MCF 10A (cell line): ENCODE results near the gene CAP1. TPM values are rescaled to one million over a fixed set of nuclear protein-coding genes. Genes with fewer than 3 reads are reported as not detected.

ENCODE experiments used
- BruUV-seq: library from RNA; stranded (reverse); fragments of 400-500 nt; replicated peaks from 2 replicates; lab custom pipeline; 2021; lab: Mats Ljungman, UMichigan
- CTCF ChIA-PET: fragments of 300-600 bp; sonication (Branson Sonifier 250); formaldehyde crosslinking; extraction: SDS; loops from one replicate; lab custom pipeline; 2021; ENCODE audit warnings: antibody characterized with exemption, inconsistent platforms; lab: Yijun Ruan, JAX
- POLR2A ChIA-PET: fragments of 300-600, 350-650 bp; sonication (Branson Sonifier 250); formaldehyde crosslinking; extraction: SDS; loops from one replicate; lab custom pipeline; 2020; ENCODE audit warnings: antibody characterized with exemption, inconsistent platforms; lab: Yijun Ruan, JAX
- DNase-seq: peaks from one replicate; pipeline ENCODE4 v3.0.0-alpha.2; 2018; ENCODE audit not compliant: unreplicated experiment
- H3K27ac Mint-ChIP-seq: one replicate; pipeline ENCODE4 v1.8.0; 2022; ENCODE audit warnings: mild to moderate bottlenecking, low read depth, mixed read lengths; ENCODE audit not compliant: unreplicated experiment
- H3K27me3 Mint-ChIP-seq: one replicate; pipeline ENCODE4 v1.8.0; 2022; ENCODE audit warnings: mixed read lengths; ENCODE audit not compliant: insufficient read depth, unreplicated experiment
- H3K36me3 Mint-ChIP-seq: one replicate; pipeline ENCODE4 v1.8.0; 2022; ENCODE audit warnings: mild to moderate bottlenecking, moderate library complexity, mixed read lengths; ENCODE audit not compliant: insufficient read depth, unreplicated experiment
- H3K4me1 Mint-ChIP-seq: one replicate; pipeline ENCODE4 v1.8.0; 2022; ENCODE audit warnings: mixed read lengths; ENCODE audit not compliant: insufficient read depth, unreplicated experiment
- H3K4me3 Mint-ChIP-seq: one replicate; pipeline ENCODE4 v1.8.0; 2022; ENCODE audit warnings: mild to moderate bottlenecking, moderate library complexity, mixed read lengths; ENCODE audit not compliant: unreplicated experiment
- H3K9me3 Mint-ChIP-seq: one replicate; pipeline ENCODE4 v1.8.0; 2022; ENCODE audit warnings: mixed read lengths; ENCODE audit not compliant: unreplicated experiment
- CTCF ChIP-seq: fragments of 200-600 bp; IDR thresholded peaks from one replicate; pipeline ENCODE4 v1.8.0; 2022; ENCODE audit warnings: antibody characterized with exemption, mild to moderate bottlenecking; ENCODE audit not compliant: unreplicated experiment
- intact Hi-C: fragments of 100-400 bp; cut with micrococcal nuclease; formaldehyde crosslinking; loops from 2 replicates; pipeline ENCODE4 v1.14.1; 2022
- total RNA-seq: library from RNA; stranded (reverse); gene quantifications from 2 replicates; pipeline ENCODE4 v1.2.3, GENCODE V29; 2022

CAP1 gene
- total RNA-seq, 1 experiment from 2014 or later: 297 TPM

GRCh38 chr1:40056519-40057309 lies 16.2 kb downstream of the CAP1 start:
- DNase-seq: no peak
- H3K27me3 Mint-ChIP-seq: no peaks in the 10 kb centered on the region
- TF ChIP-seq CTCF: no peak
- BruUV-seq: no TSS peak
- H3K4me3 Mint-ChIP-seq: no peak overlapping the region
- peak overlapping the region; percentile 39 for H3K27ac Mint-ChIP-seq
- intact Hi-C loops: no loop called here
- H3K9me3 Mint-ChIP-seq: no peaks in the 10 kb centered on the region
- POLR2A ChIA-PET: interaction anchor here (0.6 to 2.2 kb wide), 4 partner anchors 10 to 17 kb away, joined by 3 to 8 read pairs (median 3); partner anchors contain the start of gene CAP1
- peaks cover 52% of the 10 kb centered on the region for H3K36me3 Mint-ChIP-seq
- peaks cover 30% of the 10 kb centered on the region for H3K4me1 Mint-ChIP-seq
- CTCF ChIA-PET: interaction anchor here (0.9 to 1.3 kb wide), 2 partner anchors 22 to 282 kb away, joined by 3 to 4 read pairs; no protein-coding TSS in a partner anchor

DNA sequence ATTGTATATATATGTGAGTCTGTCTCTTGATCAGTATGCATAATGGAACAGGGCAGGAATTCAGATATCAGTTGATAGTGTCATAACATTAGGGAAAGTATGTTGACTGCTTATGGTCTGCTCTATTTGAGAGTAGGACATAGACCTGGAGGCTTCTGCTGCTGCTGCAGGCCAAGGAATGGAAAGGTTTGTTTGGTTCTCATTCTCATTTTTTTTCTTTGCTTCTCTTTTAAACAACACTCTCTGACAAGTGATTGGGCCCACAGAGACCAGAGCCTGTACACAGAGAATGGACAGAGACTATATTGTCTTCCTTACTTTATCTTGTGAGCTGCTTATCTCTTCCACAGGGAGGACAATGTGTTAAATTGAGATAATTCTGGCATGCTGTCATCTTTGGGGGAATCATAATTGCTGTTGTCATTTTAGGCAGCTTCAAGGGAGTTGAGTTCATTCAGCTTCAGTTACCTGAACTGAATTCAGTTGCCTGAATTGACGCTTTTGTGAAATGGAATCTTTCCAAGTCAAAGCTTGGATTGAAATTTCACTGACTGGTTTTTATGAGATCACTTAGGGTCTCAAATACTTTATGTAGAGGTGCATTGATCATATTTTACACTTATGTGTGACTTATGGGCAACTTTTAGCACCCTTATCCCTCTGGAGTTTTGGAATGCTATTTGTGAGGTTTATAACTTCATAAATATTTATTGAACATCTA lies 16.9 kb downstream of the CAP1 start:
- CTCF ChIA-PET: interaction anchor here (0.7 to 1.3 kb wide), 3 partner anchors 21 to 281 kb away, joined by 3 to 4 read pairs (median 3); no protein-coding TSS in a partner anchor
- Mint-ChIP-seq H3K9me3 (no peaks in the 10 kb centered on the region), H3K27me3 (no peaks in the 10 kb centered on the region), H3K4me3 (no peak overlapping the region), H3K27ac (peak overlapping the region; percentile 39), H3K4me1 (peaks cover 30% of the 10 kb centered on the region), H3K36me3 (peaks cover 60% of the 10 kb centered on the region)
- no peak for DNase-seq
- BruUV-seq: no TSS peak
- intact Hi-C loops: no loop called here
- TF ChIP-seq CTCF: no peak
- POLR2A ChIA-PET: interaction anchor here (0.6 to 2.2 kb wide), 6 partner anchors 9 to 108 kb away, joined by 3 to 8 read pairs (median 3); partner anchors contain the start of gene CAP1

- POLR2A ChIA-PET: interaction anchor here (0.7 to 2.2 kb wide), 5 partner anchors 8 to 1932 kb away, joined by 3 to 8 read pairs (median 3); partner anchors contain the start of gene CAP1
- no peak for DNase-seq
- Mint-ChIP-seq H3K36me3 (peaks cover 64% of the 10 kb centered on the region), H3K9me3 (no peaks in the 10 kb centered on the region), H3K27me3 (no peaks in the 10 kb centered on the region), H3K4me3 (no peak overlapping the region), H3K27ac (peak overlapping the region; percentile 27), H3K4me1 (peaks cover 30% of the 10 kb centered on the region)
- BruUV-seq: no TSS peak
- intact Hi-C loops: no loop called here
- TF ChIP-seq CTCF: no peak
- CTCF ChIA-PET: interaction anchor here (0.7 to 3.1 kb wide), 2 partner anchors 19 to 139 kb away, joined by 3 to 9 read pairs; no protein-coding TSS in a partner anchor
These were observed 17.5 kb downstream of the CAP1 start for GRCh38 chr1:40058097-40058452.
